Measurements from ENCODE around the gene COL25A1. TPM values are rescaled to one million over a fixed set of nuclear protein-coding genes. Genes with fewer than 3 reads are reported as not detected.

Gene COL25A1
- total RNA-seq, 1 donor from 2014 or later = 0.75 TPM

GRCh38 chr4:109290918-109291317, 11.5 kb downstream of the COL25A1 start:
- DNase-seq = no peak
- no peaks in the 10 kb centered on the region for H3K36me3 ChIP-seq
- no peak for ATAC-seq
- intact Hi-C loops (cut with DNase I) = no loop called here
- TF ChIP-seq, protein P1, sequence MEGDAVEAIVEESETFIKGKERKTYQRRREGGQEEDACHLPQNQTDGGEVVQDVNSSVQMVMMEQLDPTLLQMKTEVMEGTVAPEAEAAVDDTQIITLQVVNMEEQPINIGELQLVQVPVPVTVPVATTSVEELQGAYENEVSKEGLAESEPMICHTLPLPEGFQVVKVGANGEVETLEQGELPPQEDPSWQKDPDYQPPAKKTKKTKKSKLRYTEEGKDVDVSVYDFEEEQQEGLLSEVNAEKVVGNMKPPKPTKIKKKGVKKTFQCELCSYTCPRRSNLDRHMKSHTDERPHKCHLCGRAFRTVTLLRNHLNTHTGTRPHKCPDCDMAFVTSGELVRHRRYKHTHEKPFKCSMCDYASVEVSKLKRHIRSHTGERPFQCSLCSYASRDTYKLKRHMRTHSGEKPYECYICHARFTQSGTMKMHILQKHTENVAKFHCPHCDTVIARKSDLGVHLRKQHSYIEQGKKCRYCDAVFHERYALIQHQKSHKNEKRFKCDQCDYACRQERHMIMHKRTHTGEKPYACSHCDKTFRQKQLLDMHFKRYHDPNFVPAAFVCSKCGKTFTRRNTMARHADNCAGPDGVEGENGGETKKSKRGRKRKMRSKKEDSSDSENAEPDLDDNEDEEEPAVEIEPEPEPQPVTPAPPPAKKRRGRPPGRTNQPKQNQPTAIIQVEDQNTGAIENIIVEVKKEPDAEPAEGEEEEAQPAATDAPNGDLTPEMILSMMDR (IDR thresholded peaks at IDR 0.05) = no peak
- no peak overlapping the region for H3K4me3 ChIP-seq
- H3K27ac ChIP-seq = no peak overlapping the region
- H3K9me3 ChIP-seq = no peaks in the 10 kb centered on the region
- H3K27me3 ChIP-seq = no peaks in the 10 kb centered on the region
- H3K4me1 ChIP-seq = no peaks in the 10 kb centered on the region

DNA sequence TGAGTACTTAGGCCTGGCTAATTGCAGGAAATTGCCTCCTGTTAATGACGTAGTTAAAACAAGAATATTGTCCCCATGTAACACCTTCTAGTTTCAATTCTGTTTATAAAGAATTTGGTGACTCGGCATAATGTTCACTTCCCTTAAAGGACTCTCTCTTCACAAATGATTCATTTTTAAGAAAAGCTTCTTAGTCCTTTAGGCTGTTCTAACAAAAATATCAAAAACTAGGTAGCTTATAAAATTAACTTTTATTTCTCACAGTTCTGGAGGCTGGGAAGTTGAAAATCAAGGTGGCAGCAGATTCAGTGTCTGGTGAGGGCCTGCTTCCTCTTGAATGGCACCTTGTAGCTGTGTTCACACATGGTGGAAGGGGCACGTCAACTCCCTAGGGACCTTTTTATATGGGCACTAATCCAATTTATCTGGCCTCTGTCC, 23.8 kb downstream of the COL25A1 start:
- intact Hi-C loops (cut with DNase I) = no loop called here
- Histone ChIP-seq H3K36me3 (no peaks in the 10 kb centered on the region), H3K27ac (no peak overlapping the region), H3K27me3 (no peaks in the 10 kb centered on the region), H3K4me3 (no peak overlapping the region), H3K9me3 (no peaks in the 10 kb centered on the region), H3K4me1 (no peaks in the 10 kb centered on the region)
- ATAC-seq = no peak
- no peak for DNase-seq
- TF ChIP-seq, protein P1 (IDR thresholded peaks at IDR 0.05) = no peak

DNA sequence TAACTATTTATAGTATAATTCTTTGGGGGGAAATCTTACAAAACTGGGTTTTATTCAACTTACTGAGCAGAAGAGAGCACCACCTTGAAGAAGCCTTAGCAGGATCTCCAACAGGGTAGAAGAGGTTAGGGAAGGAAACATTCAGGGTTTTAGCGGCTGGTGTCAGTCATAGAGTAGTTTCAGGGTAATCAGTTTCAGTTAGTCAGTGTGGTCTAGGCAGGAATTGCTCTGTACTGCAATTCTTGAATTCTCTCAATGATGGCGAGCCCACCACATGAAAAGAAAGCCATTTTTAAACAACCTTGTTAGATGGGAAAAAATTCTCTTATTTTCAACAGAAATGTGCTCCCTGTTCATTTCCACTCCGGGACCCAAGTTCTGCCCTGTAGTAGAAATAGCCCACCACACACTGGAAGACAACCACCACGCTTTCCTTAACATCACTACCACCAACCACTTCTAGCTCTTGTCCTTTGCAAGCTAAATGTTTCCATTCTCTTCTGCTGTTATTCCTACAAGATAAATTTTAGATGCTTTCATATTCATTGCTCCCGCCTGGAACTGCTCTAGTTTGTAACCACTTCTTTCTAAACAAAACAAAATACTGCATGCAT, 25.9 kb downstream of the COL25A1 start:
- Histone ChIP-seq H3K27ac (no peak overlapping the region), H3K4me3 (no peak overlapping the region), H3K36me3 (no peaks in the 10 kb centered on the region), H3K9me3 (no peaks in the 10 kb centered on the region), H3K27me3 (no peaks in the 10 kb centered on the region), H3K4me1 (no peaks in the 10 kb centered on the region)
- TF ChIP-seq, protein P1 (IDR thresholded peaks at IDR 0.05) = no peak
- intact Hi-C loops (cut with DNase I) = no loop called here
- DNase-seq = no peak
- no peak for ATAC-seq

GRCh38 chr4:109275066-109275745, 27.3 kb downstream of the COL25A1 start:
- TF ChIP-seq, protein P1 (IDR thresholded peaks at IDR 0.05) = no peak

GRCh38 chr4:109266891-109267290, 35.6 kb downstream of the COL25A1 start:
- TF ChIP-seq, protein P1 (IDR thresholded peaks at IDR 0.05) = no peak
- Histone ChIP-seq H3K36me3 (no peaks in the 10 kb centered on the region), H3K27me3 (no peaks in the 10 kb centered on the region), H3K9me3 (no peaks in the 10 kb centered on the region), H3K4me1 (no peaks in the 10 kb centered on the region), H3K4me3 (no peak overlapping the region), H3K27ac (no peak overlapping the region)
- no peak for ATAC-seq
- intact Hi-C loops (cut with DNase I) = no loop called here
- no peak for DNase-seq

More at GRCh38 chr4:109275066-109275745, 27.3 kb downstream of the COL25A1 start:
- Histone ChIP-seq H3K4me1 (no peaks in the 10 kb centered on the region), H3K9me3 (no peaks in the 10 kb centered on the region), H3K36me3 (no peaks in the 10 kb centered on the region), H3K27ac (no peak overlapping the region), H3K27me3 (no peaks in the 10 kb centered on the region), H3K4me3 (no peak overlapping the region)
- DNase-seq (no peak), ATAC-seq (no peak)
- intact Hi-C loops (cut with DNase I) = no loop called here
